A673 (cell line): ENCODE results near the gene A3GALT2.

ENCODE experiments used
- EZH2 ChIP-seq: fragments of 200-600 bp; sonication (generic); IDR thresholded peaks from 2 replicates; pipeline ENCODE4 v1.6.1; 2017; ENCODE audit warnings: borderline replicate concordance, low read depth, mild to moderate bottlenecking, mixed read lengths, antibody characterized with exemption, low read length; ENCODE audit not compliant: poor library complexity, severe bottlenecking
- TF ChIP-seq, protein P1 (sequence below): fragments of 300-800, 200-600 bp; sonication (generic); conservative IDR thresholded peaks from 2 replicates; pipeline ENCODE4 v1.5.1; 2017; ENCODE audit warnings: low read depth, mild to moderate bottlenecking, antibody characterized with exemption, low read length, moderate library complexity, mixed read lengths

DNA sequence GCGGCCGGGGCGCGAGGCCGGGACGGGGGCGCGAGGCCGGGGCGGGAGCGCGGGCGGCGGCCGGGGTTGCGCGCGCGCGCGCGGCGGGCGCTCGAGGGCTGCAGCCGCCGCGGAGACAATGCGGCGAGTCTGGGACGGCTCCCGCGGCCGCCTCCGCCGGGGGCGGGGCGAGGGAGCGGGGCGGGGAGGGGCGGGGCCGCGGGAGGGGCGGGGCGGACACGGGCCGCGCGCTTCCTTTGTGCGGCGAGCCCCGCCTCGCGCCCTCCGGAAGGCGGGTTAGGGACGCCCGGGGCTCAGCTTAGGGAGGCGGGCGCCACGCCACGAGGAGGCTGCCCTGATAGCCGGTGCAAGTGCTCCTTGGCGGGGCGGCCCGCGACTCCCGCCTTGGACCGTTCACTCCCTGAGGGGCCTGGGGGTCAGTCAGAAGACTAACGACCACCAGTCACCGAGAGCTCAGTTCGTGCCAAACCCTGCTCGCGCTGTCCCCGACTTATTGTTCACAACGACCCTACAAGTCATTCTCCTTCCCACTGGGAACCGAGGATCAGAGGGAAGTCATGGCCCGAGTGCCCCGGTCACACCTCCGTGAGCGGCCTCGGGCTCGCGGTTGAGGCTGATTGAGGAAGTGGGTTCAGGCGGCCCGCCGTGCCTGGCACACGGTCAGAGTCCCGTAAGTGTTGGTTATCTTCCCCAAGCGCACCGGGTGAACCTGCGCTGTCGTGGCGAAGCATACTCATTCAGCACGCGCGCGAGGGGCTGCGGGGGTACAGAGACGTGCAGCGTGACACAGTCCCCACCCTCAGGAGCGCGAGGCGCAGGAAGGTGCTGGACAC, 29.1 kb upstream of the A3GALT2 start:
- TF ChIP-seq, protein P1, sequence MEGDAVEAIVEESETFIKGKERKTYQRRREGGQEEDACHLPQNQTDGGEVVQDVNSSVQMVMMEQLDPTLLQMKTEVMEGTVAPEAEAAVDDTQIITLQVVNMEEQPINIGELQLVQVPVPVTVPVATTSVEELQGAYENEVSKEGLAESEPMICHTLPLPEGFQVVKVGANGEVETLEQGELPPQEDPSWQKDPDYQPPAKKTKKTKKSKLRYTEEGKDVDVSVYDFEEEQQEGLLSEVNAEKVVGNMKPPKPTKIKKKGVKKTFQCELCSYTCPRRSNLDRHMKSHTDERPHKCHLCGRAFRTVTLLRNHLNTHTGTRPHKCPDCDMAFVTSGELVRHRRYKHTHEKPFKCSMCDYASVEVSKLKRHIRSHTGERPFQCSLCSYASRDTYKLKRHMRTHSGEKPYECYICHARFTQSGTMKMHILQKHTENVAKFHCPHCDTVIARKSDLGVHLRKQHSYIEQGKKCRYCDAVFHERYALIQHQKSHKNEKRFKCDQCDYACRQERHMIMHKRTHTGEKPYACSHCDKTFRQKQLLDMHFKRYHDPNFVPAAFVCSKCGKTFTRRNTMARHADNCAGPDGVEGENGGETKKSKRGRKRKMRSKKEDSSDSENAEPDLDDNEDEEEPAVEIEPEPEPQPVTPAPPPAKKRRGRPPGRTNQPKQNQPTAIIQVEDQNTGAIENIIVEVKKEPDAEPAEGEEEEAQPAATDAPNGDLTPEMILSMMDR, result no peak
- no peak for TF ChIP-seq EZH2
